Measurements from ENCODE around the gene SLC26A5.

The SLC26A5 gene

GRCh38 chr7:103347507-103348267, 98.3 kb downstream of the SLC26A5 start, which contains the start of gene PSMC2:
Gene PSMC2, plus strand, starts transcription at chr7:103347643. Its CDS starts 69 bp downstream, at chr7:103347712.
- peak; percentile 64 for DNase-seq

GRCh38 chr7:103346396-103346795, 99.6 kb downstream of the SLC26A5 start:
- no peak for DNase-seq

- peak; percentile 75 for DNase-seq
Measured at GRCh38 chr7:103344453-103345149, 101.4 kb downstream of the SLC26A5 start, which contains the start of gene DNAJC2. Gene DNAJC2, minus strand, starts transcription at chr7:103344767. Its CDS starts 145 bp downstream, at chr7:103344622.

- peak; percentile 8 for DNase-seq
Measured at GRCh38 chr7:103343758-103344452, 102.1 kb downstream of the SLC26A5 start.

GRCh38 chr7:103343332-103343731, 102.7 kb downstream of the SLC26A5 start:
- no peak for DNase-seq

GRCh38 chr7:103341466-103341865, 104.5 kb downstream of the SLC26A5 start:
- no peak for DNase-seq

- DNase-seq: no peak
Measured at GRCh38 chr7:103338864-103339263, 107.1 kb downstream of the SLC26A5 start.

- DNase-seq: peak; percentile 17
Measured at GRCh38 chr7:103336761-103337160, 109.2 kb downstream of the SLC26A5 start.

GRCh38 chr7:103325744-103326143, 120.3 kb downstream of the SLC26A5 start:
- no peak for DNase-seq
